H1 (cell line): Measurements from ENCODE around the gene RAB3D. TPM values are rescaled to one million over a fixed set of nuclear protein-coding genes. Genes with fewer than 3 reads are reported as not detected.

Experiments used
- CTCF ChIA-PET: fragments of 300-600 bp; sonication (Branson Sonifier 250); formaldehyde crosslinking; loops from one replicate; lab custom pipeline; 2021; ENCODE audit not compliant: partially characterized antibody; lab: Charles Lee
- POLR2A ChIA-PET: fragments of 300-600 bp; sonication (Branson Sonifier 250); formaldehyde crosslinking; loops from one replicate; lab custom pipeline; 2021; ENCODE audit warnings: inconsistent platforms; ENCODE audit not compliant: partially characterized antibody; lab: Charles Lee
- DNase-seq, 2 experiments: peaks; one replicate each; pipeline versions ENCODE4 v3.0.0 to v3.0.0-alpha.2; 2010 to 2022; ENCODE audit warnings: low spot score in 2 of 2, low read depth in 1 of 2, mixed read lengths in 1 of 2
- FAIRE-seq: peaks from 2 replicates; lab custom pipeline; 2011; peaks lifted over from hg19 to GRCh38; lab: Jason Lieb, UNC
- H2AFZ ChIP-seq: 2 replicates; pipeline ENCODE4 v1.8.1; 2012; ENCODE audit warnings: low read length, inconsistent platforms
- H2AK5ac ChIP-seq: 2 replicates; pipeline ENCODE4 v1.6.1; 2013; ENCODE audit warnings: low read depth, low read length
- H2BK120ac ChIP-seq: replicated peaks from 2 replicates; pipeline ENCODE3; 2013; ENCODE audit warnings: low read depth, low read length, inconsistent platforms
- H2BK12ac ChIP-seq: 2 replicates; pipeline ENCODE4 v1.6.1; 2013; ENCODE audit warnings: low read depth, low read length
- H2BK15ac ChIP-seq: 2 replicates; pipeline ENCODE4 v1.6.1; 2013; ENCODE audit warnings: low read length
- H2BK20ac ChIP-seq: 2 replicates; pipeline ENCODE4 v1.6.1; 2013; ENCODE audit warnings: low read length
- H2BK5ac ChIP-seq: 2 replicates; pipeline ENCODE4 v1.6.1; 2013; ENCODE audit warnings: low read depth, low read length
- H3K14ac ChIP-seq: 2 replicates; pipeline ENCODE4 v1.6.1; 2013; ENCODE audit warnings: inconsistent platforms; ENCODE audit not compliant: insufficient read length
- H3K18ac ChIP-seq: 2 replicates; pipeline ENCODE4 v1.6.1; 2013; ENCODE audit warnings: low read length; ENCODE audit errors: extremely low read depth
- H3K23ac ChIP-seq: 2 replicates; pipeline ENCODE4 v1.6.1; 2013; ENCODE audit warnings: inconsistent platforms; ENCODE audit not compliant: insufficient read length
- H3K23me2 ChIP-seq: 2 replicates; pipeline ENCODE4 v1.6.1; 2013; ENCODE audit warnings: low read depth, low read length
- H3K27ac ChIP-seq: 2 replicates; pipeline ENCODE4 v1.6.1; 2011; ENCODE audit warnings: low read depth, low read length, inconsistent platforms
- H3K27me3 ChIP-seq, 4 experiments: replicated peaks in 1 of 4; 1 replicate in 1 of 4; 2 replicates in 3 of 4; pipeline versions ENCODE4 v1.6.1 to v1.8.1; 2011 to 2013; ENCODE audit warnings: low read length in 3 of 4, mild to moderate bottlenecking in 3 of 4, inconsistent platforms in 2 of 4, mixed read lengths in 2 of 4, moderate library complexity in 1 of 4; ENCODE audit not compliant: control insufficient read depth in 3 of 4, insufficient read depth in 3 of 4; ENCODE audit errors: extremely low read depth in 1 of 4
- H3K36me3 ChIP-seq, 4 experiments: 2 replicates each; pipeline versions ENCODE4 v1.6.1 to v1.8.1; 2011 to 2013; ENCODE audit warnings: mild to moderate bottlenecking in 4 of 4, low read length in 3 of 4, moderate library complexity in 2 of 4, control low read depth in 1 of 4, inconsistent platforms in 1 of 4; ENCODE audit not compliant: insufficient read depth in 4 of 4, control insufficient read depth in 2 of 4
- H3K4ac ChIP-seq: replicated peaks from 2 replicates; pipeline ENCODE3; 2013; ENCODE audit warnings: low read length, low read depth, mixed read lengths, inconsistent platforms; ENCODE audit not compliant: insufficient read length
- H3K4me1 ChIP-seq, 4 experiments: replicated peaks in 1 of 4; 1 replicate in 1 of 4; 2 replicates in 3 of 4; pipeline versions ENCODE4 v1.6.1 to v1.8.1; 2011 to 2013; ENCODE audit warnings: low read length in 3 of 4, inconsistent platforms in 2 of 4, mixed read lengths in 1 of 4; ENCODE audit not compliant: insufficient read depth in 4 of 4, control insufficient read depth in 3 of 4
- H3K4me2 ChIP-seq, 2 experiments: 2 replicates each; pipeline versions ENCODE4 v1.6.1 to v1.8.1; 2011 to 2013; ENCODE audit warnings: low read depth in 2 of 2, low read length in 2 of 2, control low read depth in 1 of 2, inconsistent platforms in 1 of 2, mild to moderate bottlenecking in 1 of 2; ENCODE audit not compliant: insufficient read depth in 1 of 2
- H3K4me3 ChIP-seq, 4 experiments: fragments of 200-600, 300-600 bp in 1 of 4; sonication (generic), shearing (Covaris generic), sonication (Bioruptor Twin) in 1 of 4; 2 replicates each; pipeline versions ENCODE4 v1.5.1 to v1.8.1; 2011 to 2016; ENCODE audit warnings: low read length in 4 of 4, low read depth in 3 of 4, control low read depth in 2 of 4, inconsistent platforms in 2 of 4, mild to moderate bottlenecking in 2 of 4, mixed read lengths in 1 of 4, moderate library complexity in 1 of 4; ENCODE audit not compliant: insufficient read depth in 2 of 4; ENCODE audit errors: extremely low read depth in 1 of 4
- H3K56ac ChIP-seq: replicated peaks from 2 replicates; pipeline ENCODE3; 2013; ENCODE audit warnings: low read depth, mild to moderate bottlenecking, mixed read lengths, low read length, inconsistent platforms; ENCODE audit not compliant: insufficient read length
- H3K79me1 ChIP-seq: 2 replicates; pipeline ENCODE4 v1.6.1; 2013; ENCODE audit warnings: low read depth, low read length, control low read depth
- H3K79me2 ChIP-seq, 2 experiments: 2 replicates each; pipeline versions ENCODE4 v1.6.1 to v1.8.1; 2012 to 2013; ENCODE audit warnings: low read length in 2 of 2, mild to moderate bottlenecking in 2 of 2, inconsistent platforms in 1 of 2; ENCODE audit not compliant: insufficient read depth in 2 of 2, control insufficient read depth in 1 of 2
- H3K9ac ChIP-seq, 4 experiments: replicated peaks in 1 of 4; 1 replicate in 1 of 4; 2 replicates in 3 of 4; pipeline versions ENCODE4 v1.6.1 to v1.8.1; 2011 to 2013; ENCODE audit warnings: low read depth in 3 of 4, low read length in 3 of 4, control low read depth in 2 of 4, mild to moderate bottlenecking in 2 of 4, moderate library complexity in 2 of 4, inconsistent platforms in 1 of 4; ENCODE audit errors: extremely low read depth in 1 of 4
- H3K9me3 ChIP-seq, 2 experiments: 2 replicates each; pipeline versions ENCODE4 v1.6.1 to v1.8.1; 2012 to 2013; ENCODE audit warnings: mild to moderate bottlenecking in 2 of 2, moderate library complexity in 2 of 2, control low read depth in 1 of 2, inconsistent platforms in 1 of 2, low read depth in 1 of 2, low read length in 1 of 2, mixed read lengths in 1 of 2; ENCODE audit not compliant: insufficient read depth in 2 of 2
- H4K20me1 ChIP-seq, 2 experiments: replicated peaks in 1 of 2; 2 replicates each; pipeline versions ENCODE3 to v1.8.1; 2011 to 2013; ENCODE audit warnings: inconsistent platforms in 2 of 2, low read length in 2 of 2, mild to moderate bottlenecking in 1 of 2; ENCODE audit not compliant: insufficient read depth in 2 of 2, control insufficient read depth in 1 of 2
- H4K5ac ChIP-seq: 2 replicates; pipeline ENCODE4 v1.6.1; 2013; ENCODE audit warnings: low read length, low read depth, mixed read lengths, inconsistent platforms; ENCODE audit not compliant: insufficient read length
- H4K8ac ChIP-seq: 2 replicates; pipeline ENCODE4 v1.8.0; 2013; ENCODE audit warnings: mild to moderate bottlenecking, moderate library complexity, low read length, inconsistent platforms; ENCODE audit not compliant: insufficient read depth; ENCODE audit errors: extremely low read depth
- H4K91ac ChIP-seq: replicated peaks from 2 replicates; pipeline ENCODE3; 2013; ENCODE audit warnings: low read length, mixed read lengths, inconsistent platforms; ENCODE audit not compliant: insufficient read length
- CBX8 ChIP-seq: fragments of 300-800, 300-1000 bp; sonication (generic); IDR thresholded peaks from 2 replicates; pipeline ENCODE4 v1.7.1; 2016; ENCODE audit warnings: low read depth, low read length, borderline replicate concordance
- GABPA ChIP-seq: IDR thresholded peaks from 2 replicates; pipeline ENCODE4 v1.6.1; 2011; ENCODE audit warnings: mild to moderate bottlenecking, low read length, moderate library complexity, borderline replicate concordance; ENCODE audit not compliant: insufficient read depth
- POLR2A ChIP-seq, 2 experiments: IDR thresholded peaks; 1 replicate in 1 of 2; 2 replicates in 1 of 2; pipeline ENCODE4 v1.6.1; 2011; ENCODE audit warnings: low read depth in 2 of 2, low read length in 2 of 2, mild to moderate bottlenecking in 2 of 2; ENCODE audit errors: control extremely low read depth in 1 of 2
- WGBS, 2 experiments: shearing (Covaris generic) in 1 of 2; methylation state at CpG; one replicate each; pipeline versions ENCODE4 v1.1.6 to v1.1.7; 2013 to 2015; ENCODE audit warnings: low lambda C conversion rate in 2 of 2, mixed read lengths in 2 of 2, inconsistent platforms in 1 of 2, low coverage in 1 of 2, missing lambda C conversion rate in 1 of 2; ENCODE audit not compliant: insufficient replicate concordance in 2 of 2, insufficient coverage in 1 of 2, insufficient read length in 1 of 2; ENCODE audit errors: extremely low coverage in 1 of 2, missing lambda C conversion rate in 1 of 2; 5-methylcytosine and 5-hydroxymethylcytosine counted together
- polyA plus RNA-seq, 7 experiments: library from polyadenylated mRNA; depleted of rRNA in 3 of 7; stranded (reverse) in 5 of 7; unstranded in 2 of 7; fragments of >200 nt in 5 of 7; fragments of 200-250 nt in 2 of 7; gene quantifications; 1 replicate in 5 of 7; 2 replicates in 1 of 7; 4 replicates in 1 of 7; pipeline versions ENCODE4 v1.2.1 to v1.2.3, GENCODE V29; 2011 to 2013; ENCODE audit warnings: missing spikeins in 2 of 7, mixed read lengths in 2 of 7
- total RNA-seq: library from RNA; stranded (reverse); fragmentation: NEBNext Ultra II Directional; extraction: Animal tissue kit (Norgen Biotek cat#: 25700); gene quantifications from 2 replicates; pipeline ENCODE4 v1.2.1, GENCODE V29; 2021

The RAB3D gene
- total and polyA plus RNA-seq, 2 of the 8 experiments (the other 6 are each of a cell fraction or from before 2014, with no cell fraction given): 17.8 to 23.8 TPM

DNA sequence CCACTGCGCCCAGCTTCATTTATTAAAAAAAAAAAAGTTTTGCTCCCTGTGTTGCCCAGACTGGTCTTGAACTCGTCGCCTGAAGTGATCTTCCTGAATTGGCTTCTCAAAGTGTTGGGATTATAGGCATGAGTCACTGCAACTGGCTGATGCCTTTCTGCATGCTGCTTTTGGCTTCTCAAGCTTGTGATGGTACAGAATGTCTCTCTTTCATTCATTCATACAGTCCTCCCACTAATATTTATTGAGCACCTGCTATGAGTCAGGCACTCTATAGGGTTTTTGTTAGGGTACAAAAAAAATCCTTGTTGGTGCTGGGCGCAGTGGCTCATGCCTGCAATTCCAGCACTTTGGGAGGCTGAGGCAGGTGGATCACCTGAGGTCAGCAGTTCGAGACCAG is 34.5 kb downstream of the RAB3D start:
- Histone ChIP-seq H3K27me3 (no peaks in the 10 kb centered on the region), H3K56ac (no peak overlapping the region), H2AK5ac (no peak overlapping the region), H3K79me2 (no peaks in the 10 kb centered on the region), H3K14ac (no peak overlapping the region), H2BK120ac (no peak overlapping the region), H3K27ac (no peak overlapping the region), H3K79me1 (no peaks in the 10 kb centered on the region), H3K4ac (no peak overlapping the region), H4K20me1 (no peaks in the 10 kb centered on the region), H2AFZ (no peak overlapping the region), H2BK12ac (no peak overlapping the region), H4K5ac (no peak overlapping the region), H3K4me2 (no peak overlapping the region), H3K4me1 (no peaks in the 10 kb centered on the region), H3K18ac (no peak overlapping the region), H3K9ac (no peak overlapping the region), H3K23ac (no peak overlapping the region), H3K36me3 (no peaks in the 10 kb centered on the region), H2BK20ac (no peak overlapping the region), H3K4me3 (no peak overlapping the region), H4K8ac (no peak overlapping the region), H4K91ac (no peak overlapping the region), H3K23me2 (no peaks in the 10 kb centered on the region), H3K9me3 (no peaks in the 10 kb centered on the region), H2BK5ac (no peak overlapping the region), H2BK15ac (no peak overlapping the region)
- POLR2A ChIA-PET: no interaction called here
- 83% methylated on average over 5 of the region's 5 CpGs; no CpG with 5 or more reads in 1 of the 2 experiments for WGBS, 2 experiments
- DNase-seq (no peak), FAIRE-seq (no peak)
- CTCF ChIA-PET: interaction anchor here (1.1 to 2.1 kb wide), 4 partner anchors 9 to 77 kb away, joined by 4 to 6 read pairs (median 4); partner anchors contain the start of gene TSPAN16
- no peak for TF ChIP-seq CBX8
- TF ChIP-seq GABPA: no peak
- TF ChIP-seq POLR2A (IDR thresholded peaks at IDR 0.05; ENCODE audit: control extremely low read depth in 1 of 2, low read depth in 2 of 2, low read length in 2 of 2): no peak
